ENCODE data around the gene ORMDL2. TPM values are rescaled to one million over a fixed set of nuclear protein-coding genes. Genes with fewer than 3 reads are reported as not detected.
A peak's percentile ranks its signal among the peaks of the same experiment; 100 is the strongest.

ORMDL2 gene
- total RNA-seq, 6 experiments from 2014 or later, result 20.2 to 35.4 (median 24.9) TPM

DNA sequence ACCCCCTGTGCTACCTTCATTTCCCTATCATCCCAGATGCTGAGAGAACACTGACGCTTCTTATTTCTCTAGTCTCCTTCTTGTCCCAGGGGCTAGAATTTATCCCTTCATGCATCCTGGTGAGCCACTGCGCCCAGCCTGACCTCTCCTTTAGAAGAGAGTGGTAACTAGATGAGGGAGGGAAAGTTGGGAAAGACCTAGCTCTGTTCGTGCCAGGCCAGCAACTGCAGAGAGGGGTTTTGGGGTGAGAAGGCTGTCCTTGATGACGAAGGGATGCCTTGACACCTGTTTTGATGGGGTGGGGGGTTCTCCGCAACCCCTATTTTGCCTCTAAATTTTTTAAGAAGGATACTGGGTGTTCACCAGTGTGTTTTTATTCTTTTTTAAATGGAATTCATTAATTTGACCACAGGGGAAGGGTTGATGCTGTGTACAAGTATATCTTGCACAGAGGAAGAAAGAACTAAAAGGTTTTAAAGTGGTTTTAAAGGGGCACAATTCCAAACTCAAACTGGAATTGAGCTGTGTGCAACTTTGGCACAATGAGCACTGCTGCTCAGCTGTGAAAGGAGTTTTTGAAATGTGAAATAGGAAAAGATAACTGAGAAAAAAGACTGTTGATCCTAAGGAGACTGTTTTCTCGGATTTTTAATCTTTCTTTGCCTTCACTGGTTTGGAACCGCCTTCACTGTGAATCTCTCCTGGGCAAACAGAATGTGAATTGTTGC lies 31.9 kb downstream of the ORMDL2 start:
- TF ChIP-seq, protein P1, sequence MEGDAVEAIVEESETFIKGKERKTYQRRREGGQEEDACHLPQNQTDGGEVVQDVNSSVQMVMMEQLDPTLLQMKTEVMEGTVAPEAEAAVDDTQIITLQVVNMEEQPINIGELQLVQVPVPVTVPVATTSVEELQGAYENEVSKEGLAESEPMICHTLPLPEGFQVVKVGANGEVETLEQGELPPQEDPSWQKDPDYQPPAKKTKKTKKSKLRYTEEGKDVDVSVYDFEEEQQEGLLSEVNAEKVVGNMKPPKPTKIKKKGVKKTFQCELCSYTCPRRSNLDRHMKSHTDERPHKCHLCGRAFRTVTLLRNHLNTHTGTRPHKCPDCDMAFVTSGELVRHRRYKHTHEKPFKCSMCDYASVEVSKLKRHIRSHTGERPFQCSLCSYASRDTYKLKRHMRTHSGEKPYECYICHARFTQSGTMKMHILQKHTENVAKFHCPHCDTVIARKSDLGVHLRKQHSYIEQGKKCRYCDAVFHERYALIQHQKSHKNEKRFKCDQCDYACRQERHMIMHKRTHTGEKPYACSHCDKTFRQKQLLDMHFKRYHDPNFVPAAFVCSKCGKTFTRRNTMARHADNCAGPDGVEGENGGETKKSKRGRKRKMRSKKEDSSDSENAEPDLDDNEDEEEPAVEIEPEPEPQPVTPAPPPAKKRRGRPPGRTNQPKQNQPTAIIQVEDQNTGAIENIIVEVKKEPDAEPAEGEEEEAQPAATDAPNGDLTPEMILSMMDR (IDR thresholded peaks at IDR 0.05), result no peak
- no peak for TF ChIP-seq POLR2A (IDR thresholded peaks at IDR 0.05)
- WGBS (ENCODE audit: insufficient coverage, low coverage, low lambda C conversion rate, missing lambda C conversion rate), result 58% methylated on average over 6 of the region's 7 CpGs
- ATAC-seq, result no peak
- H3K9me3 ChIP-seq, result no peaks in the 10 kb centered on the region
- no peak overlapping the region for H3K4me3 ChIP-seq
- no peaks in the 10 kb centered on the region for H3K36me3 ChIP-seq
- no peak for DNase-seq
- intact Hi-C loops (cut with DNase I), result no loop called here
- no peak overlapping the region for H3K27ac ChIP-seq
- H3K27me3 ChIP-seq, result no peaks in the 10 kb centered on the region
- no peaks in the 10 kb centered on the region for H3K4me1 ChIP-seq

DNA sequence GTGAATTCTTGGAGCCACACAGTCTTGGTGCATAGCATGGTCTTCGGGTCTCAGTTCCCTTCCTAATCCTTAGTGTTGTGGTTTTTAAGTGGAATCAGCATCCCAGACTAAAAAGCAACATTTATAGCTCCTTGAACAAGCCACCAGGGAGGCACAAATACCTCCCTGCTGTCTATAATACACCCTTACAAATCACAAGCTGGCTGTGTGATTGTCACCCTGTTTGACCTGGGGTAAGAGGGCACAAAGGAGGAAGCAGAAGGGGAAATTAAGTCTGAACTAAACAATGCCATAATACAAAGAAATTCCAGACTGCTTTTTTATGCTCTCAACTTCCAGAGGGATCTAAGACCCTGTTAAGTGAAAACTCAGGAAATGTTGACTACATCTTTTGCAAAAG lies 32.6 kb downstream of the ORMDL2 start:
- Histone ChIP-seq H3K4me1 (no peaks in the 10 kb centered on the region), H3K27me3 (no peaks in the 10 kb centered on the region), H3K9me3 (no peaks in the 10 kb centered on the region), H3K27ac (no peak overlapping the region), H3K4me3 (no peak overlapping the region), H3K36me3 (no peaks in the 10 kb centered on the region)
- DNase-seq (no peak), ATAC-seq (peak in 1 of 4 donors; percentile 16)
- intact Hi-C loops (cut with DNase I), result no loop called here
- 36% methylated on average over 1 of the region's 1 CpG for WGBS (ENCODE audit: insufficient coverage, low coverage, low lambda C conversion rate, missing lambda C conversion rate)
- no peak for TF ChIP-seq POLR2A (IDR thresholded peaks at IDR 0.05)
- TF ChIP-seq, protein P1 (IDR thresholded peaks at IDR 0.05), result no peak

DNA sequence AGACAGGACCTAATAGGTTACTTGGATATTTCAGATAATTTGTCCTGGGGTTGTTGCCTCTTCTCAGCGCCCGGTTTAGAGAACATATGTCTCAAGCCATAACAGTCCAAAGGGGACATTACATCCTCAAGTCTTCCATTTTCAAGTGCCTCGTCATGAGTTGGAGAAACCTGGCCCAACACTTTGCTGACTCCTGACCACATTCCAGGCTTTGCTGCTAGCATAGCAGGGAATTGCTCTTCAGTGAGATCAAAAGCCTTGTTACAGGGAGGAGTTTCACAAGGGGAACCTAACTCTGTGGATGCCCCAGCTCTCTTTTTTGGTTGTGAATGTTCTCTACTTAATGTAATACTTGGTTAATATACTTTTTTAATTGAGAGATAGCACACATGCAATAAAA lies 33.1 kb downstream of the ORMDL2 start:
- Histone ChIP-seq H3K36me3 (no peaks in the 10 kb centered on the region), H3K4me1 (no peaks in the 10 kb centered on the region), H3K9me3 (no peaks in the 10 kb centered on the region), H3K4me3 (no peak overlapping the region), H3K27ac (no peak overlapping the region), H3K27me3 (no peaks in the 10 kb centered on the region)
- ATAC-seq (no peak), DNase-seq (no peak)
- TF ChIP-seq, protein P1 (IDR thresholded peaks at IDR 0.05), result no peak
- TF ChIP-seq POLR2A (IDR thresholded peaks at IDR 0.05), result no peak
- intact Hi-C loops (cut with DNase I), result no loop called here
- 89% methylated on average over 3 of the region's 3 CpGs for WGBS (ENCODE audit: insufficient coverage, low coverage, low lambda C conversion rate, missing lambda C conversion rate)

DNA sequence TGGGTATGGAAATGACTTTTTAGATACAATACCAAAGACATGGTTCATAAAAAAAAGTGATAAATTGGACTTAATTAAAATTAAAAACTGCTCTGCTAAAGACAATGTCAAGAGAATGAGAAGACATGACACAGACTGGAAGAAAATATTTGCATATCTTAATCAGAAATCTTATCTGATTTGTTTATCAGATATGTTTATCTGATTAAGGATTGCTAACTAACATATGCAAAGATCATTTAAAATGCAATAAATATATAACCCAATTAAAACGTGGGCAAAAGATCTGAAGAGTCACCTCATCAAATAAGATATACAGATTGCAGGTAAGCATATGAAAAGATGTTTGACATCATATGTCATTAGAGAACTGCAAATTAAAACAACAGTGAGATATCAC lies 34.9 kb downstream of the ORMDL2 start:
- no peak overlapping the region for H3K4me3 ChIP-seq
- ATAC-seq (no peak), DNase-seq (no peak)
- H3K27ac ChIP-seq, result no peak overlapping the region
- WGBS (ENCODE audit: insufficient coverage, low coverage, low lambda C conversion rate, missing lambda C conversion rate), result 26% methylated on average over 1 of the region's 1 CpG
- H3K27me3 ChIP-seq, result no peaks in the 10 kb centered on the region
- H3K4me1 ChIP-seq, result no peaks in the 10 kb centered on the region
- H3K9me3 ChIP-seq, result no peaks in the 10 kb centered on the region
- intact Hi-C loops (cut with DNase I), result no loop called here
- H3K36me3 ChIP-seq, result no peaks in the 10 kb centered on the region
- TF ChIP-seq, protein P1 (IDR thresholded peaks at IDR 0.05), result no peak
- TF ChIP-seq POLR2A (IDR thresholded peaks at IDR 0.05), result no peak
